HFF-Myc (cell line): ENCODE data around the gene EMC1.
"Not testable (repeated sequence)": the region's sequence is repeated elsewhere in the genome, so short reads cannot be mapped to it uniquely, and the experiment has no call there.

Experiments used
- DNase-seq: peaks from one replicate; pipeline ENCODE4 v3.0.0-alpha.2; 2011; ENCODE audit warnings: low read depth; ENCODE audit errors: extremely low read depth
- H3K4me3 ChIP-seq: replicated peaks from 2 replicates; pipeline ENCODE4 v1.5.1; 2011; ENCODE audit warnings: low read depth, mild to moderate bottlenecking, control low read depth, low read length
- TF ChIP-seq, protein P1 (sequence below): IDR thresholded peaks from 2 replicates; pipeline ENCODE4 v1.5.1; 2012; ENCODE audit warnings: mild to moderate bottlenecking, low read depth, low read length, control low read depth; ENCODE audit errors: missing control alignments

Gene EMC1

DNA sequence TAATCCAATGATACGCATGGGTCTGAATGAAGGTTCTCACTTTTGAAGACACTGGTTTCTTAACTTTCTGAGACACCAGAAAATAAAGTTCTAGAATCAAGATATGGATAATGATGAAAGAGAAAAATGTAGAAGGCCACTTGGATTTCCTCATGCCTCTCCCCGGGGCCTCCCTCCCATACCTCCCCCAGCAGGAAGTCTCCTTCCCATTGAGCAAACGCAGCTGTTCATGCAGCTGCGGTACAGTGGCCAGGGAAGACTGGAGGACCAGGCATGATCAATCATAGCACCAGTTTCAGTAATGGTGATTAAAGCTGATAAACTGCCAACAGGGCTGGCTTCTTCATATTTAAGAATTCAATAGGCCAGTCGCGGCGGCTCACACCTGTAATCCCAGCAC lies 30.3 kb downstream of the EMC1 start:
- TF ChIP-seq, protein P1, sequence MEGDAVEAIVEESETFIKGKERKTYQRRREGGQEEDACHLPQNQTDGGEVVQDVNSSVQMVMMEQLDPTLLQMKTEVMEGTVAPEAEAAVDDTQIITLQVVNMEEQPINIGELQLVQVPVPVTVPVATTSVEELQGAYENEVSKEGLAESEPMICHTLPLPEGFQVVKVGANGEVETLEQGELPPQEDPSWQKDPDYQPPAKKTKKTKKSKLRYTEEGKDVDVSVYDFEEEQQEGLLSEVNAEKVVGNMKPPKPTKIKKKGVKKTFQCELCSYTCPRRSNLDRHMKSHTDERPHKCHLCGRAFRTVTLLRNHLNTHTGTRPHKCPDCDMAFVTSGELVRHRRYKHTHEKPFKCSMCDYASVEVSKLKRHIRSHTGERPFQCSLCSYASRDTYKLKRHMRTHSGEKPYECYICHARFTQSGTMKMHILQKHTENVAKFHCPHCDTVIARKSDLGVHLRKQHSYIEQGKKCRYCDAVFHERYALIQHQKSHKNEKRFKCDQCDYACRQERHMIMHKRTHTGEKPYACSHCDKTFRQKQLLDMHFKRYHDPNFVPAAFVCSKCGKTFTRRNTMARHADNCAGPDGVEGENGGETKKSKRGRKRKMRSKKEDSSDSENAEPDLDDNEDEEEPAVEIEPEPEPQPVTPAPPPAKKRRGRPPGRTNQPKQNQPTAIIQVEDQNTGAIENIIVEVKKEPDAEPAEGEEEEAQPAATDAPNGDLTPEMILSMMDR: no peak

DNA sequence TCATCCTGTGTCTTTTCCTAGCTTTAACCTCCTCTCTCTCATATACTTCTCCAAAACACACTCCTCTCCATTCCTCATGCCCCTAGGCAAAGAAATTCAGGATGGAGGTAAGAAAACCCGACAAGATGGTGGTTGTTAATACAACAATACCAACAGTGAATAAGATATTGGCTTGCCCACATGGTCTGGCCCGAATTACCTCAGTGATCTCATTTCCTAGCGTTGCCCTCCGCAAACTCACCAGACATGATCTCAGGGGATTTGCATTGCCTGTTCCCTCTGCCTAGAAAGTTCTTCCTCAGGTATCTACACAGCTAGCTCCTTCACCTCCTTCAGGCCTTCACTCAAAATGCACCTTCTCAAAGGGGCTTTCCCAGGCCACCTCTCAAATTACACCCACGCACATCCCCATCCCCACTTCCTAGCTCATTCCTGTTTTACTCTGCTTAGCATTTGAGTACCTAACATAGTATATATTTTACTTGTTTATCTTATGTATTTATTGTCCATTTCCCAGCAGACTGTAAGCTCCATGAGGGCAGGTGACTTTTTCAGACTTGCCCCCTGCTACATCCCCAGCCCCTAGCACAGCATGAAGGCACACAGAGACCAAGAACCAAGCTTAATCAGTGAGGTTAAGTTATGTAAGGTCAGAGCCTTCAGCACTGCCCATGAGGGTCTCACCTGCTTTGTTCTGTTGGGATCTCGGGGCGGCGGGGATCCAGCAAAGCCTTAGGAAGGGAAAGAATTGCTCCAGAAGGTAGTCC lies 31.1 kb downstream of the EMC1 start:
- DNase-seq: no peak
- TF ChIP-seq, protein P1: no peak
- no peak overlapping the region for H3K4me3 ChIP-seq

More for the DNA sequence above, 30.3 kb downstream of the EMC1 start:
- DNase-seq: no peak
- no peak overlapping the region for H3K4me3 ChIP-seq

DNA sequence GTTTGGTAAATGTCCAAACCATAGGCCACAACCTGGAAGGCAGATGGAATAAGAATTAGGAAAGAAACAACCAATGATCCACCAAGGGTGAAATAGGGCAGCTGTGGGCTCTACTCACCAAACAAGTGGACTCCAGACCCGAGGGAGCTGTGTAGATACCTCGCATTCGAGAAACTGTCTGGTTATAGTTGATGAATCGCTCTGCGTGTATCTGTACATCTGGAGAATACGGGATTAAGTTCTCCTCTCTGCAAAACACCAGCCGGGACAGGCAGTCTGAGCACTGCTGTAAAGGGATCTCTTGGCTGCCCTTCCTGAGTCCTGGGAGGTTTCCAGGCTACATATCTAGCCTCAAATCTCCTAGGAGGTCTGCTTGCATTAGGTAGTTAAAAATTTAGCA lies 31.9 kb downstream of the EMC1 start:
- TF ChIP-seq, protein P1: no peak
- no peak overlapping the region for H3K4me3 ChIP-seq
- no peak for DNase-seq

GRCh38 chr1:19216585-19216984 lies 34.7 kb downstream of the EMC1 start:
- H3K4me3 ChIP-seq, DNase-seq: not testable (repeated sequence)

DNA sequence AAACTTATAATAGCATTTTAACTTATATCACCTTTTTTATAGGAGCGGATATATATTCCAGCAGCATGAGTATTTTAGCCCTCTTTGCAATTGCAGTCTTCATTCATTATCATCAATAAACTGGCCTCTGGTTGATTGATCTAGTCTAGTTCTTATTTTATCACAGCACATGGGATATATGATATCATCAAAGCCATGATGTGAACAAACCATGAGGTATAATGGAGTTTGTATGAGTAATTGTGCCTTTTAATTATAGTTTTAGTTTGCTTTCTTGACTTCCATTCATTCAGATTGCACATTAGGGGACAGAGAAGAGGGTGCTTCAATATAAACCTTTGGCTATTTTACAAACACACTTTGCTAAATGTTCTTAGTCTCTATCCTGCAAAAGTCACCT lies 37.7 kb downstream of the EMC1 start:
- TF ChIP-seq, protein P1: no peak
- no peak overlapping the region for H3K4me3 ChIP-seq
- no peak for DNase-seq

DNA sequence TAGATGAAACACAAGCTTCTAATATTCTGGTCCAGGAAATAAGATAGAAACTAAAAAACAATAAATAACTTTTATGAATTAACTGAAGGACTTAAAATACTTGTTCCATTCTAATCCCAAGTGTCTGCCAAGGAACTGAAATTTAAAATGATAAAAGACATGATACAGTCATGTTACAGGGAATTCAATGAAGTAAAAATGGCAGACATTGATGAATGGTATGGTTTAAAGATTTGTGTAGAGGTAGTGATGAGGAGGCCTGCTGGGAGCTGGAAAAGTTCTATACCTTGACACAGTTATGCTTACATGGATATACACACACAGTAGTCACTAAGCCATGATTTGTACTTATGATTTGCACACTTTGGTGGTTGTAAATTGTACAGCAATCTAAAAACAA lies 39.2 kb downstream of the EMC1 start:
- no peak overlapping the region; the same call in 1 of the 2 replicates for H3K4me3 ChIP-seq
- DNase-seq: no peak
- TF ChIP-seq, protein P1: no peak

GRCh38 chr1:19210772-19211549 lies 40.4 kb downstream of the EMC1 start:
- TF ChIP-seq, protein P1: no peak
- no peak for DNase-seq

More at GRCh38 chr1:19210772-19211549, 40.4 kb downstream of the EMC1 start:
- H3K4me3 ChIP-seq: peak overlapping the region; percentile 63
